GM12892 (cell line): Measurements from ENCODE around the gene APLP2.

Experiments used
- DNase-seq: peaks from one replicate; pipeline ENCODE4 v3.0.0; 2011; ENCODE audit not compliant: insufficient read length
- FAIRE-seq: peaks from 2 replicates; lab custom pipeline; 2011; peaks lifted over from hg19 to GRCh38; lab: Jason Lieb, UNC
- POLR2A ChIP-seq: IDR thresholded peaks from 2 replicates; pipeline ENCODE4 v1.6.1; 2011; ENCODE audit warnings: low read depth, low read length, control low read depth
- POLR2AphosphoS5 ChIP-seq: IDR thresholded peaks from 2 replicates; pipeline ENCODE4 v1.6.1; 2011; ENCODE audit warnings: low read depth, low read length, control low read depth
- TAF1 ChIP-seq: IDR thresholded peaks from 2 replicates; pipeline ENCODE4 v1.6.1; 2011; ENCODE audit warnings: low read depth, mild to moderate bottlenecking, control low read depth, low read length, borderline replicate concordance

The APLP2 gene

GRCh38 chr11:130110339-130111108 is 40.8 kb downstream of the APLP2 start:
- FAIRE-seq (no peak), DNase-seq (no peak)
- no peak for TF ChIP-seq POLR2AphosphoS5
- no peak for TF ChIP-seq POLR2A
- TF ChIP-seq TAF1: no peak

- TF ChIP-seq POLR2AphosphoS5 (no peak), POLR2A (no peak), TAF1 (no peak)
- DNase-seq (no peak), FAIRE-seq (no peak)
These were observed 42.6 kb downstream of the APLP2 start for GRCh38 chr11:130112071-130112830.

- TF ChIP-seq POLR2A: no peak
- TF ChIP-seq TAF1: no peak
- no peak for TF ChIP-seq POLR2AphosphoS5
- DNase-seq (no peak), FAIRE-seq (peak; percentile 24)
These were observed 44.6 kb downstream of the APLP2 start for GRCh38 chr11:130114281-130114680.

GRCh38 chr11:130114726-130115125 is 45.0 kb downstream of the APLP2 start:
- no peak for TF ChIP-seq TAF1
- FAIRE-seq (no peak), DNase-seq (no peak)

- DNase-seq: no peak
- no peak for FAIRE-seq
- TF ChIP-seq POLR2A (no peak), TAF1 (no peak)
These were observed 45.5 kb downstream of the APLP2 start for GRCh38 chr11:130115218-130115617.

GRCh38 chr11:130118165-130118564 is 48.5 kb downstream of the APLP2 start:
- TF ChIP-seq POLR2AphosphoS5: no peak
- no peak for TF ChIP-seq TAF1
- no peak for TF ChIP-seq POLR2A
- FAIRE-seq (peak; percentile 36), DNase-seq (no peak)

- TF ChIP-seq POLR2AphosphoS5 (no peak), POLR2A (no peak), TAF1 (no peak)
- FAIRE-seq (peak; percentile 77), DNase-seq (peak; percentile 24)
These were observed 49.1 kb downstream of the APLP2 start for GRCh38 chr11:130118636-130119387.

- no peak for FAIRE-seq
- DNase-seq: no peak
- TF ChIP-seq POLR2A: no peak
These were observed 50.4 kb downstream of the APLP2 start for GRCh38 chr11:130120045-130120444.

- FAIRE-seq (no peak), DNase-seq (no peak)
- no peak for TF ChIP-seq POLR2AphosphoS5
- no peak for TF ChIP-seq POLR2A
- no peak for TF ChIP-seq TAF1
These were observed 51.8 kb downstream of the APLP2 start for GRCh38 chr11:130121445-130121978.

- no peak for FAIRE-seq
- TF ChIP-seq TAF1 (no peak), POLR2AphosphoS5 (no peak), POLR2A (no peak)
- DNase-seq: no peak
These were observed 52.5 kb downstream of the APLP2 start for GRCh38 chr11:130122141-130122575.

GRCh38 chr11:130123414-130124040 is 53.8 kb downstream of the APLP2 start:
- no peak for DNase-seq
- FAIRE-seq: no peak
- TF ChIP-seq POLR2A: no peak
- no peak for TF ChIP-seq TAF1
- TF ChIP-seq POLR2AphosphoS5: no peak
